Cardiac fibroblast (primary cell): ENCODE data around the gene EXOC3L1.

ENCODE experiments used
- DNase-seq, 2 donors: peaks; one replicate each; pipeline versions ENCODE4 v3.0.0 to v3.0.0-alpha.2; 2010; ENCODE audit warnings: low read depth in 2 of 2
- H3K4me3 ChIP-seq, 2 donors: replicated peaks in 1 of 2; 1 replicate in 1 of 2; 2 replicates in 1 of 2; pipeline ENCODE4 v1.5.1; 2011; ENCODE audit warnings: low read depth in 2 of 2, low read length in 2 of 2, mild to moderate bottlenecking in 2 of 2, moderate library complexity in 1 of 2
- TF ChIP-seq, protein P1 (sequence below): IDR thresholded peaks from one replicate; pipeline ENCODE4 v1.5.1; 2011; ENCODE audit warnings: low read depth, mild to moderate bottlenecking, low read length, inconsistent platforms

EXOC3L1 gene

DNA sequence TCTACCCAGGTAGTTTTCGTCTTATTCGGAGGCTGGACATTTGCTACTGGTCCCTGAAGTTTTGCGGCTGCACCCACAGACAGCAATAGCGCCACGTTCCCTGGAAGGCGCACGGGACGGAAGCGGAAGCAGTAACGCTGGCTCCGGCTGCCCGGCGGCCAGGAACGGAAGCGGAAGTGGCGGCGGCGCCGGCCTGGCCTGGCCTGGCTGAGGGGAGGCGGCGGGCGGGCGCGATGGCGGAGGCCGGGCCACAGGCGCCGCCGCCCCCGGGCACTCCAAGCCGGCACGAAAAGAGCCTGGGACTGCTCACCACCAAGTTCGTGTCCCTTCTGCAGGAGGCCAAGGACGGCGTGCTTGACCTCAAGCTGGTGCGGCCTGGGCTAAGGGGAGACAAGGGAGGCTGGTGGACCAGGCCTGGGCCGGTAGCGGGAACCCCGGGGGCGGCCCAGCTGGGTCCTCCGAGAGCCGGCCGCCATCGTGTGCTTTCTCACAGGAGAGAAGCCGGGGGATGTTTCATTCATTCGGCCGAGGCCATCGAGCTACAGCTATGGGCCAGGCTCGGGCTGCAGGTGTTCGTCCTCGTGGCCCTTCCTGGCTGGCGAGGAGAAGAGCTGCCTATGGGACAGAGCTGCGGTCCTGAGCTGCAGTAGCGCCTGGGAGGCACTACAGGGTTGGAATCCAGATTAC lies 2.2 kb upstream of the EXOC3L1 start, which contains the start of gene E2F4:
Gene E2F4 (plus strand): TSS at position 161 of the 687 bp plus-strand sequence. CDS start 73 bp downstream, at position 234.
- TF ChIP-seq, protein P1, sequence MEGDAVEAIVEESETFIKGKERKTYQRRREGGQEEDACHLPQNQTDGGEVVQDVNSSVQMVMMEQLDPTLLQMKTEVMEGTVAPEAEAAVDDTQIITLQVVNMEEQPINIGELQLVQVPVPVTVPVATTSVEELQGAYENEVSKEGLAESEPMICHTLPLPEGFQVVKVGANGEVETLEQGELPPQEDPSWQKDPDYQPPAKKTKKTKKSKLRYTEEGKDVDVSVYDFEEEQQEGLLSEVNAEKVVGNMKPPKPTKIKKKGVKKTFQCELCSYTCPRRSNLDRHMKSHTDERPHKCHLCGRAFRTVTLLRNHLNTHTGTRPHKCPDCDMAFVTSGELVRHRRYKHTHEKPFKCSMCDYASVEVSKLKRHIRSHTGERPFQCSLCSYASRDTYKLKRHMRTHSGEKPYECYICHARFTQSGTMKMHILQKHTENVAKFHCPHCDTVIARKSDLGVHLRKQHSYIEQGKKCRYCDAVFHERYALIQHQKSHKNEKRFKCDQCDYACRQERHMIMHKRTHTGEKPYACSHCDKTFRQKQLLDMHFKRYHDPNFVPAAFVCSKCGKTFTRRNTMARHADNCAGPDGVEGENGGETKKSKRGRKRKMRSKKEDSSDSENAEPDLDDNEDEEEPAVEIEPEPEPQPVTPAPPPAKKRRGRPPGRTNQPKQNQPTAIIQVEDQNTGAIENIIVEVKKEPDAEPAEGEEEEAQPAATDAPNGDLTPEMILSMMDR: no peak
- DNase-seq: peak; percentile 93
- H3K4me3 ChIP-seq: peak within 1 kb of the TSS; percentile 96 to 98

DNA sequence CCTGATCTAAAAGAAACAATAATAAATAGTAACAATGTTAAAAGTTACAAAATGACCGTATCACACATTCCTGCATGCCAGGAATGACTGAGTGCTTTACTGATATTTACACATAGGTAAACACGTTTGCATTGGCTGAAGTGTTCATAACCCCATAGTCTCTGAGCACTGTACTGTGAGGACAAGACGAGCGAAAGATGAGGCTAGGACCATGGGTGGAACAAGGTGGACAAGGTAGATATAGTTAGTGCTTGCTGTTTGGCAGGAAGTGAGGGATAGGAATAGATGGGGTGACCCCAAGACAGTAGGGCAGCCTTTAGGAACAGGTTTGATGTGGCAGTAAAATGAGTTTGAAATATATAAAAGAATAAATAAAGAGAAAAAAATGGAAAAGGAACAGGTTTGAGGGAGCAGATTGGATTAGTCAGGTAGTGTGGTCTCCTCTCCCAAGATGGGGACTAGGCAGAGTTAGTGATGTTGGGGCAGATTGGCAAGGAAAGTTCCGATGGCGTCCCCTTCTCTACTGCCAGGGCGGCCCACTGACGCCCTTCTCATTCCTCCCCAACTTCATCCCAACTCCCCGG lies 1.6 kb upstream of the EXOC3L1 start:
- DNase-seq: no peak
- H3K4me3 ChIP-seq: peak overlapping the region; percentile 14 to 98
- TF ChIP-seq, protein P1: no peak

DNA sequence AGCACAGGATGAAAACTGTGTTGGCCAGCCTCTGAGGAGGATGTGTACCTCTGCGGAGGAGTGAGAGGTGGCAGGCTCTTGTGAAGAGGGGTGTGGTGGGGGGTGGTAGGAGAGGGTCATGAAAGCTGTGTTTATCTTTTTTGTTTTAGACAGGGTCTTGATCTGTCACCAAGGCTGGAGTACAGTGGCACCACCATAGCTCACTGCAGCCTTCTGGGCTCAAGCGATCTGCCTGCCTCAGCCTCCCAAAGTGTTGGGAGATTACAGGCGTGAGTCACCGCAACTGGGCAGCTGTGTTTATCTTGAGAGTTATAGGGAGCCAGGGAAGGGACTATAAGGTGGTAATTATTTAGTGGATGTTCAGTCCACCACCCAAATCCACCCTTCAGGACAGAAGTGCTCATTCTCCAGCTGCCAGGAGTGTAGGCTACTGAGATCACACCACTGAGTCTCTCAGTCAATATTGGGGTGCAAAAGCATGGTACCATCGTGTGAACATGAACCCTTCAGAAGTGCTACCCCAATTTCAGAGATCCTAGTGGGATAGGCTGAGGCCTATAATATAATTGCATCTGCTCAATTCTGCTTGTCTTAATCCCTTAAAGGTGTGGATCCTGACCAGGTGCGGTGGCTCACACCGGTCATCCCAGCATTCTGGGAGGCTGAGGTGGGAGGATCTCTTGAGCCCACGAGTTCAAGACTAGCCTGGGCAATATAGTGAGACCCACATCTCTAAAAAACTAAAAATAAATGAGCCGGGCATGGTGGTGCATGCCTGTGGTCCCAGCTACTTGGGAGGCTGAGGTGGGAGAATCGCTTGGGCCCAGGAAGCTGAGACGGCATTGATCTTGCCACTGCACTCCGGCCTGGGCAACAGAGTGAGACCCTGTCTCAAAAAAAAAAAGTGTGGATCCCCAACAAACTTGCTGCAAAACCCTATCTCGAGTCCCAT lies 788 bp upstream of the EXOC3L1 start:
- TF ChIP-seq, protein P1: no peak
- DNase-seq: no peak
- no peak overlapping the region for H3K4me3 ChIP-seq

DNA sequence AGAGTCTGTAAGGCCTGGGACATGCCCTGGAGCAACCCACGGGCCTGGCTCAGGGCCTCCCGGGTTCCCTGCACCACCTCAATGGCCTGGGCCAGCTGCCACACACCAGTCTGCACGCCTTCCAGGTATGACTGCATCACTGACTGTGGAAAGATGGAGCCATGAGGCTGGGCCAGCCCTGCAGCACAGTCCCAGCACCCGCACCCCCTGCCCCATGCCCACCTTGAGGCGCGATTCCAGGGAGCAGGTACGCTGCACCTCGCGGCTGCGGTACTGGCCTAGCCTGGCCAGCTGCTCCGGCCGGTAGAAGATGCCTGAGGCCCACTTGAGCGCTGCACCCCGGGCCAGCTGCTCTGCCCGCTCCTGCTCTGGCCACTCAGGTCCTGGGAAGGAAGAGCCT lies 1.1 kb downstream of the EXOC3L1 start:
- TF ChIP-seq, protein P1: no peak
- DNase-seq: no peak
- H3K4me3 ChIP-seq: no peak overlapping the region

DNA sequence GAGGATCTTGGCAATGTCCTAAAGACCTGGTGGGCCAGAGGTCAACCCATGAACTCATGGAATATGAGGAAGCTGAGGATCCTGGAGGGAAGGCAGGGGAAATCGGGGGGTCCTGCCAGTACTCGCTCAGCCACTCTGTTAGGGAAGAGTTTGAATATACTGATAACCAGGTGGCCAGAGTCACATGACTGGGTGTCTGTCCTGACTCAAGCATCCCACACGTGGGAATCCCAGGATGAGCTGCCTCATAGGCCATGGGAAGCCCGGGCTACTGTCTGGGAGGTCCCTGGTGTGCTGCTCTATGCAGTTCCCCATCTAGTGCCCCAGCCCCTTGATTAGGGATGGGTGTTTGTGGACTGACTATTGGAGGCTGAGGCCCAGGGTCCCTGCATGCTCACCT lies 1.6 kb downstream of the EXOC3L1 start:
- no peak for DNase-seq
- TF ChIP-seq, protein P1: no peak
- no peak overlapping the region for H3K4me3 ChIP-seq

DNA sequence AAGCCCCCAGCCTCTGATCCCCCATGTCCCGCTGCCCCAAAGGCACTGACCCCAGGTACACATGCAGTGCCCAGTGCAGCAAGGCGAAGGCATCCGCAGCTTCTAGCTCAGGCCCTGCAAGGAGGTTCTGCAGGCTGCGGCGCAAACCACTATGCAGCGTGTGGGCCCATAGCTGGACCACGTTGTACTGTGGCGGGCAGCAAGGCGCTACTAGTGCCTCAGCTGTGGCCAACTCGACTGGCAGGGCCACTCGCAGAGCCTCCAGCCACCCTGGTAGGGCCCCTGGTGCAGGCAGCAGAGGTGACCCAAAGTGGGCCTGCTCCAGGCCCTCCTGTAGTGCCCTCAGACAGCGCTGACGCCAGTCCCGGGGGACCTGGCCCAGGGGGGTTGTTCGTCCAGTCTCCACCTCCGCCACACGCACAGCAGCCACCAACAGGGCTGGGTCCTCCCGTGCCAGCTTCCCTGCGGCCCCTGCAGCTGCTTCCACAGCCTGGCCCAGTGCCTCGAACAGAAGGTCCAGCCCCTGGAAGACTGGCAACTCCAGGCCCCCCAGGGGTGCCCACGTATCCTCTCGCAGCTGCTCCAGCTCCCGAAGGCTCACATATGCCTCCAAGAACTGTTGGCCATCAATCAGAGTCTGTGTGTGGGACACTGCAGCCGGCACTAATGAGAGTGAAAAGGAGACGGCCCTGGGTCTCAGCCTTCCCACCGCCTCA lies 2.6 kb downstream of the EXOC3L1 start:
- no peak for DNase-seq
- no peak overlapping the region for H3K4me3 ChIP-seq
- TF ChIP-seq, protein P1: no peak
